LNCaP clone FGC (cell line): ENCODE measurements around the gene DLEU7.

Experiments used
- DNase-seq: peaks from one replicate; pipeline ENCODE4 v3.0.0-alpha.2; 2011; ENCODE audit warnings: low read depth
- H3K4me3 ChIP-seq: 2 replicates; pipeline ENCODE4 v1.5.1; 2011; ENCODE audit warnings: mild to moderate bottlenecking, low read depth, low read length, control low read depth
- TF ChIP-seq, protein P1 (sequence below): IDR thresholded peaks from 2 replicates; pipeline ENCODE4 v1.5.1; 2012; ENCODE audit warnings: mild to moderate bottlenecking; ENCODE audit not compliant: control insufficient read depth, insufficient read depth; ENCODE audit errors: extremely low read depth

The DLEU7 gene

DNA sequence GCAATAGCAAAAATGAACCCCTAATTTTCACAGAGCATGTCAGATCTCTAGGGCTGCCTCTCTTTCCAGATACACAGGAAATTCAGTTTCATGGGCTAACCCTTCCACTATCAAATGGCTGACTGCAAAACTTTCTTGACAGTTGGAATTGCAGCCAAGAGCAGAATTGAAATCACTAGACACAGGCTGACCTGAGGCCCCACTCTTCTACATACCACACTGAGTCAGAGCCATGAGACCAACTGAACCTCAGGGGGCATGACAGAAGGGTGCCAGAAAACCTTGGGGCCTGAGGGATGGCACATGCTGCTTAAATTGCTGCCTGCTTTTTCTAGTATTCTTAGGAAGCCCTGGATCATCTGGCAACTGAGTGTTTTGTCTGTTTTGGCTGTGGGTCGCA lies 1.7 kb upstream of the DLEU7 start:
- TF ChIP-seq, protein P1, sequence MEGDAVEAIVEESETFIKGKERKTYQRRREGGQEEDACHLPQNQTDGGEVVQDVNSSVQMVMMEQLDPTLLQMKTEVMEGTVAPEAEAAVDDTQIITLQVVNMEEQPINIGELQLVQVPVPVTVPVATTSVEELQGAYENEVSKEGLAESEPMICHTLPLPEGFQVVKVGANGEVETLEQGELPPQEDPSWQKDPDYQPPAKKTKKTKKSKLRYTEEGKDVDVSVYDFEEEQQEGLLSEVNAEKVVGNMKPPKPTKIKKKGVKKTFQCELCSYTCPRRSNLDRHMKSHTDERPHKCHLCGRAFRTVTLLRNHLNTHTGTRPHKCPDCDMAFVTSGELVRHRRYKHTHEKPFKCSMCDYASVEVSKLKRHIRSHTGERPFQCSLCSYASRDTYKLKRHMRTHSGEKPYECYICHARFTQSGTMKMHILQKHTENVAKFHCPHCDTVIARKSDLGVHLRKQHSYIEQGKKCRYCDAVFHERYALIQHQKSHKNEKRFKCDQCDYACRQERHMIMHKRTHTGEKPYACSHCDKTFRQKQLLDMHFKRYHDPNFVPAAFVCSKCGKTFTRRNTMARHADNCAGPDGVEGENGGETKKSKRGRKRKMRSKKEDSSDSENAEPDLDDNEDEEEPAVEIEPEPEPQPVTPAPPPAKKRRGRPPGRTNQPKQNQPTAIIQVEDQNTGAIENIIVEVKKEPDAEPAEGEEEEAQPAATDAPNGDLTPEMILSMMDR: no peak
- DNase-seq: no peak
- H3K4me3 ChIP-seq: no peak overlapping the region

DNA sequence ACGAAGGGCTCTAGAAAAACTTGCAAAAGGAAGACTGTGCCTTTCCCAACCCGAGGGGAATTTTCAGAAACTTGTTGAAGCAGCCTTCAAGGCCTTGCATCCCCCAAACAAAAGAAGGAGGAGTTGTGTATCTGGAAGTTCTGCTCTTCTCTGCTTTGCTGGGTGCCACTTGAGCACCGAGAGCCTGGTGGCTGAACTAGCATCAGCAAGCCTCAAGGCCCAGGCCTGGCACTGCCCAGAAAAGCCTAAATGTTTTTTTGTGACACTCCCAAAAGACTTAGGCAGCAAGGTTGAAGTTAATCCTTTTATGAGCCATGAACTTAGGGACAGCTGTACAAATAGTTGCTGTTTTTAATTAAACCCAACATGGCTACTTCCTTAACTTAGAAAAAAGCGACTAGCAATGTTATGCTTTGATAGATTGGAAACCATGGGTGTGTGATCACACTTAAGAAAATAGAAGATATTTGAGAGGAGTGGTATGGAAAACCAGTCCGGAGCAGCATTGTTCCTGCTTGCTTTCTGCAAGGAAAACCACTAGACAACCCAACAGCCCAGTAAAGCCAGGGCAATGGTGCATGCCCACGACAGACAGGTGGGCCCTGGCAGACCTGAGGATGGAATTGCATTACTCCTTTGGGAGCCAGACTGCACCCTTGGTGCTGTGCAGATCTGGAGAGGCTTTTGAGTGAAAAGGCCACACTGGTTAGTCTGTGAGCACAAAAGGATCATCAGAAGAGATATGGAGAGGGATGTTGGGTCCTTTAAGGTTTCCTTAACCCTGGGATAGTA lies 788 bp upstream of the DLEU7 start:
- DNase-seq: no peak
- H3K4me3 ChIP-seq: no peak overlapping the region

DNA sequence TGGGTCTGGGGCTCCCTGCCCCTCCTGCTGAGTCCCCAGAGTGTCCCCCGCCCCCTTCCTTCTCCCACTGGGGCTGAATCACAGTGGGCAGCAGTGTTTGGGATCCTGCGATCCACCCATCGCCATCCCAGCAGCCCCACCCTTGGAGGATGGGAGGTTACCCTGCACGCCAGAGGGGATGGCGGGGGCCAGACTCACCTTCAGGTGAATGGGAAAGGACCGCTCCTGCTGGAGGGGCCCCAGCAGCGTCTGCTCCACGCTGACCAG lies 569 bp downstream of the DLEU7 start:
- H3K4me3 ChIP-seq: no peak overlapping the region
- TF ChIP-seq, protein P1: no peak
- no peak for DNase-seq

More for the DNA sequence above, 788 bp upstream of the DLEU7 start:
- TF ChIP-seq, protein P1: no peak

DNA sequence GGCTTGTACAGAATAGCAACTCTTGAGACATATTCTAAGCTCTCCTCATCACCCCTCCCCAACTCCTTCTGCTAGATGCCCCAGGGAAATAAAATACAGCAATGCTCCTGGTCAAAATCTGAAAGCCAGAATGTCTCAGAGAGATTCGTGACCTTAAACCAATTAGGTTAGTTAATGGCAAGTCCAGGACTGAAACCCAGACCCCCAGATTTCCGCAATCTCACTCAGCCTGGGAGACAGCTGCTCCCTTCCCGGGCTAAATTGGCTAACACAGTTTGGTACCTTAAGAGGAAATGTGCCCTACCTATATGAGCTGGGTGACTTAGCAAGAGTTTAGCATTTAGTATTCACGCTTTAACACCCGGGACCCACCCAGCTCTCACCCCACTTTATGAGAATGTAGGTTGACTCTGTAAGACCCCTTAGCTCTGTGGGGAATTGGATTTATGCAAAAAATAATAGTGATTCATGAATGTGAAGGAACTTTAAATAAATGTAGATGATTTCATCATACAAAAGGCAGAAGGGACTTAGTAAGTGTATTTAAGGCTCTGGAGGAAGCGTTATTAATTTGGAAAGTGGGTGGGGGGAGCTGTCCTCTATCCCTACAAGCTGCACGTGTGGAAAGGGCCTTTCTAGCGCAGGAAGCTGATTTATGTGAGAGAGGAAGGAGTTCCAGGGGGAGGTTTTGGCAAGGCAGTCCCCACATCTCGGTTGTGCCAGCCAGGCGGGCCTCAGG lies 1.1 kb downstream of the DLEU7 start:
- TF ChIP-seq, protein P1: no peak
- H3K4me3 ChIP-seq: no peak overlapping the region
- DNase-seq: no peak

DNA sequence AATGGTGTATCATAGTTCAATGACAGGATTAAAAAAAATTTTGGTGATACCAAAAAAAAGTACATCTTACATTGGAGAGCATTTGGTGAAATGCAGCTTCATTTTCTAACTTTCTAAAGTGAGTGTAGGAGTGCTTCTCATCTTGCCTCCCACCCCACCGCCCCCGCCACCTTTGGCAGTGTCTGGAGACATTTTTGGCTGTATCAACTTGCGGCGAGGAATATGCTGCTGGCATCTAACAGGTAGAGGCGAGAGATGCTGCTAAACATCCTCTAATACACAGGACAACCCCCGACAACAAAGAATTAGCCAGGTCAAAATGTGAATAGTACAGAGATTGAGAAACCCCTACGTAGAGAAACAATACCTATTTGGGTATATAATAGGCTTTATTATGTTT lies 1.7 kb downstream of the DLEU7 start:
- TF ChIP-seq, protein P1: no peak
- DNase-seq: no peak
- H3K4me3 ChIP-seq: no peak overlapping the region

DNA sequence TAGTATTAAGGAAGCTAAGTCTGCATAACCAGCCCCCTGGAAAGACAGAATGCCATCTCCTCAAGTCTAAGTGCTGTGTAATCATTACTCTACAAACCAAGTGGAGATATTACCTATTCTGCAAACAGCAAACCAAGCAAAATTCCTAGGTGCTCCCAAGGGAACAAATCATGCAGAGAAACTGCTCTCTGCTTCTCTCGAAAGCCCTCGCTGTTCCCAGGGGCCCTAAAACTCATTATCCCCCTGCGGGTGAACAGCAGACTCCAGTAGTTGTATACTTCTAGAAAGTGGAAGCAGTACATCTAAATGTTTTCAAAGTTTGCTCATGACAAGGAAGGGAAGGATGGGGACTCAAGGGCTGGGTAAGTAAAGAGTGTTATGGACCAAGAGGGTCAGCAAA lies 3.2 kb downstream of the DLEU7 start:
- no peak for DNase-seq
- TF ChIP-seq, protein P1: no peak
- no peak overlapping the region for H3K4me3 ChIP-seq
